Right lobe of liver (tissue), 4 donors: ENCODE data around the gene SUGCT.

Experiments used
- CTCF ChIP-seq, 4 donors: fragments of 200-600 bp in 3 of 4; fragments of 450-650 bp in 1 of 4; IDR thresholded peaks; one replicate each; pipeline versions ENCODE4 v1.5.1 to v1.8.0; 2016 to 2022; ENCODE audit warnings: antibody characterized with exemption in 4 of 4, mild to moderate bottlenecking in 2 of 4
- POLR2A ChIP-seq: fragments of 450-650 bp; IDR thresholded peaks from one replicate; pipeline ENCODE4 v1.6.1; 2017; ENCODE audit warnings: antibody characterized with exemption, mild to moderate bottlenecking
- donor health status: DM: no; HTN: no; CAD: no.
- donor health status: DM: no; HTN: no; CAD: no.
- donor health status: DM: no; HTN: yes; CAD: no.

GRCh38 chr7:40122940-40123254 is 11.9 kb upstream of the SUGCT start:
- TF ChIP-seq CTCF (IDR thresholded peaks at IDR 0.05): no peak
- no peak for TF ChIP-seq POLR2A
